ENCODE results near the gene MYO9B. TPM values are rescaled to one million over a fixed set of nuclear protein-coding genes. Genes with fewer than 3 reads are reported as not detected.

The MYO9B gene
- total and polyA plus RNA-seq, 2 of the 13 experiments (the other 11 are each of a cell fraction or from before 2014, with no cell fraction given): 18.0 to 18.3 TPM

DNA sequence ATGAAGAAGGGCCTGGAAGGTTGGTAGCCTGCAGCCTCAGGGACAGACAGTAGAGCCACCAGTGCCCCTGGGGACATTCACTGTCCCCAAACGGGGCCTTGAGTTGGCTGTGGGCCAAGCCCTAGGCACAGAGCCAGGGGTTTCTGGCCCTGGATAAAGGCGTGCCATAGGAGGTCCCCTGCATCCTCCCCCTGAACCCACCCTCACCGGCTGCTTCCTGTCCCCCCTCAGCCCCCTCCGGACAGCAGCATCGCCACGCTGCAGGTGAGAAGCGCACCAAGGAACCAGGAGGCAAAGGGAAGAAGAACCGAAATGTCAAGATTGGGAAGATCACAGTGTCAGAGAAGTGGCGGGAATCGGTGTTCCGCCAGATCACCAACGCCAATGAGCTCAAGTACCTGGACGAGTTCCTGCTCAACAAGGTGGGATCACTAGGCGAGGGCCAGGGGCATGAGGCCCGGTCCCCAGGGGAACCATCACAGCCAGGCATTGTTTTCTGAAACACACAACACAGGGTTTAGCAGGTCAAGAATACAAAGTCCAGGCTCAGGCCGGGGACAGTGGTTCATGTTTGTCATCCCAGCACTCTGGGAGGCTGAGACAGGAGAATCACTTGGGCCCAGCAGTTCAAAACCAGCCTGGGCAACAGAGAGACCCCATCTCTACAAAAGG, 125.0 kb downstream of the MYO9B start (continued):
- TF ChIP-seq, protein P1, sequence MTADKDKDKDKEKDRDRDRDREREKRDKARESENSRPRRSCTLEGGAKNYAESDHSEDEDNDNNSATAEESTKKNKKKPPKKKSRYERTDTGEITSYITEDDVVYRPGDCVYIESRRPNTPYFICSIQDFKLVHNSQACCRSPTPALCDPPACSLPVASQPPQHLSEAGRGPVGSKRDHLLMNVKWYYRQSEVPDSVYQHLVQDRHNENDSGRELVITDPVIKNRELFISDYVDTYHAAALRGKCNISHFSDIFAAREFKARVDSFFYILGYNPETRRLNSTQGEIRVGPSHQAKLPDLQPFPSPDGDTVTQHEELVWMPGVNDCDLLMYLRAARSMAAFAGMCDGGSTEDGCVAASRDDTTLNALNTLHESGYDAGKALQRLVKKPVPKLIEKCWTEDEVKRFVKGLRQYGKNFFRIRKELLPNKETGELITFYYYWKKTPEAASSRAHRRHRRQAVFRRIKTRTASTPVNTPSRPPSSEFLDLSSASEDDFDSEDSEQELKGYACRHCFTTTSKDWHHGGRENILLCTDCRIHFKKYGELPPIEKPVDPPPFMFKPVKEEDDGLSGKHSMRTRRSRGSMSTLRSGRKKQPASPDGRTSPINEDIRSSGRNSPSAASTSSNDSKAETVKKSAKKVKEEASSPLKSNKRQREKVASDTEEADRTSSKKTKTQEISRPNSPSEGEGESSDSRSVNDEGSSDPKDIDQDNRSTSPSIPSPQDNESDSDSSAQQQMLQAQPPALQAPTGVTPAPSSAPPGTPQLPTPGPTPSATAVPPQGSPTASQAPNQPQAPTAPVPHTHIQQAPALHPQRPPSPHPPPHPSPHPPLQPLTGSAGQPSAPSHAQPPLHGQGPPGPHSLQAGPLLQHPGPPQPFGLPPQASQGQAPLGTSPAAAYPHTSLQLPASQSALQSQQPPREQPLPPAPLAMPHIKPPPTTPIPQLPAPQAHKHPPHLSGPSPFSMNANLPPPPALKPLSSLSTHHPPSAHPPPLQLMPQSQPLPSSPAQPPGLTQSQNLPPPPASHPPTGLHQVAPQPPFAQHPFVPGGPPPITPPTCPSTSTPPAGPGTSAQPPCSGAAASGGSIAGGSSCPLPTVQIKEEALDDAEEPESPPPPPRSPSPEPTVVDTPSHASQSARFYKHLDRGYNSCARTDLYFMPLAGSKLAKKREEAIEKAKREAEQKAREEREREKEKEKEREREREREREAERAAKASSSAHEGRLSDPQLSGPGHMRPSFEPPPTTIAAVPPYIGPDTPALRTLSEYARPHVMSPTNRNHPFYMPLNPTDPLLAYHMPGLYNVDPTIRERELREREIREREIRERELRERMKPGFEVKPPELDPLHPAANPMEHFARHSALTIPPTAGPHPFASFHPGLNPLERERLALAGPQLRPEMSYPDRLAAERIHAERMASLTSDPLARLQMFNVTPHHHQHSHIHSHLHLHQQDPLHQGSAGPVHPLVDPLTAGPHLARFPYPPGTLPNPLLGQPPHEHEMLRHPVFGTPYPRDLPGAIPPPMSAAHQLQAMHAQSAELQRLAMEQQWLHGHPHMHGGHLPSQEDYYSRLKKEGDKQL (CRISPR knock-in tag; IDR thresholded peaks at IDR 0.05; ENCODE audit: low read depth): no peak
- TF ChIP-seq TRIM22 (IDR thresholded peaks at IDR 0.05): no peak
- no peak for TF ChIP-seq ZNF232 (CRISPR knock-in tag; IDR thresholded peaks at IDR 0.05; ENCODE audit: borderline replicate concordance)
- TF ChIP-seq NR2F6 (IDR thresholded peaks at IDR 0.05): peak; percentile 68
- TF ChIP-seq NR2F6 (CRISPR knock-in tag; IDR thresholded peaks at IDR 0.05): peak; percentile 73
- no peak for TF ChIP-seq ZNF839 (CRISPR knock-in tag; IDR thresholded peaks at IDR 0.05; ENCODE audit: borderline replicate concordance)
- peak; percentile 59 for TF ChIP-seq ZFY (CRISPR knock-in tag; IDR thresholded peaks at IDR 0.05)
- TF ChIP-seq ZNF556 (CRISPR knock-in tag; IDR thresholded peaks at IDR 0.05; ENCODE audit: borderline replicate concordance): 0 out of 2 replicates have a peak, but pooled peaks have one; percentile 20
- TF ChIP-seq NR2F2 (IDR thresholded peaks at IDR 0.05; ENCODE audit: borderline replicate concordance, low read depth): peak; percentile 65; the same call in 1 of the 2 replicates
- TF ChIP-seq MBNL3 (CRISPR knock-in tag; conservative IDR thresholded peaks at IDR 0.05): no peak
- no peak for TF ChIP-seq CREB3 (CRISPR knock-in tag; IDR thresholded peaks at IDR 0.05)
- TF ChIP-seq HOMEZ (CRISPR knock-in tag; IDR thresholded peaks at IDR 0.05; ENCODE audit: low read depth): 0 out of 2 replicates have a peak, but pooled peaks have one; percentile 24
- no peak for TF ChIP-seq U2AF1 (optimal IDR thresholded peaks at IDR 0.05; ENCODE audit: low read depth, low read length)
- peak; percentile 68; the same call in 1 of the 2 replicates for TF ChIP-seq ZFP91 (CRISPR knock-in tag; IDR thresholded peaks at IDR 0.05; ENCODE audit: borderline replicate concordance)
- TF ChIP-seq AKAP8 (CRISPR knock-in tag; IDR thresholded peaks at IDR 0.05): 0 out of 2 replicates have a peak, but pooled peaks have one; percentile 64
